H7 (cell line): ENCODE results near the gene GNG12. TPM values are rescaled to one million over a fixed set of nuclear protein-coding genes. Genes with fewer than 3 reads are reported as not detected.

Experiments
- DNase-seq: peaks from one replicate; pipeline ENCODE4 v3.0.0; 2012
- H3K27me3 ChIP-seq: 2 replicates; pipeline ENCODE4 v1.6.0; 2011; ENCODE audit warnings: mild to moderate bottlenecking, low read length; ENCODE audit not compliant: control insufficient read depth, insufficient read depth
- H3K36me3 ChIP-seq: replicated peaks from 2 replicates; pipeline ENCODE4 v1.5.1; 2011; ENCODE audit warnings: low read length; ENCODE audit not compliant: control insufficient read depth, insufficient read depth
- H3K4me3 ChIP-seq: 2 replicates; pipeline ENCODE4 v1.5.1; 2011; ENCODE audit warnings: low read depth, mild to moderate bottlenecking, control low read depth, low read length, moderate library complexity; ENCODE audit not compliant: insufficient read depth
- total RNA-seq: library from RNA; depleted of rRNA; stranded (reverse); fragments of >200 nt; shearing (Covaris generic); gene quantifications from 2 replicates; pipeline ENCODE4 v1.2.3, GENCODE V29; 2014; rRNA removed

GNG12 gene
- 42.8 and 48.1 TPM in 2 replicates for total RNA-seq

DNA sequence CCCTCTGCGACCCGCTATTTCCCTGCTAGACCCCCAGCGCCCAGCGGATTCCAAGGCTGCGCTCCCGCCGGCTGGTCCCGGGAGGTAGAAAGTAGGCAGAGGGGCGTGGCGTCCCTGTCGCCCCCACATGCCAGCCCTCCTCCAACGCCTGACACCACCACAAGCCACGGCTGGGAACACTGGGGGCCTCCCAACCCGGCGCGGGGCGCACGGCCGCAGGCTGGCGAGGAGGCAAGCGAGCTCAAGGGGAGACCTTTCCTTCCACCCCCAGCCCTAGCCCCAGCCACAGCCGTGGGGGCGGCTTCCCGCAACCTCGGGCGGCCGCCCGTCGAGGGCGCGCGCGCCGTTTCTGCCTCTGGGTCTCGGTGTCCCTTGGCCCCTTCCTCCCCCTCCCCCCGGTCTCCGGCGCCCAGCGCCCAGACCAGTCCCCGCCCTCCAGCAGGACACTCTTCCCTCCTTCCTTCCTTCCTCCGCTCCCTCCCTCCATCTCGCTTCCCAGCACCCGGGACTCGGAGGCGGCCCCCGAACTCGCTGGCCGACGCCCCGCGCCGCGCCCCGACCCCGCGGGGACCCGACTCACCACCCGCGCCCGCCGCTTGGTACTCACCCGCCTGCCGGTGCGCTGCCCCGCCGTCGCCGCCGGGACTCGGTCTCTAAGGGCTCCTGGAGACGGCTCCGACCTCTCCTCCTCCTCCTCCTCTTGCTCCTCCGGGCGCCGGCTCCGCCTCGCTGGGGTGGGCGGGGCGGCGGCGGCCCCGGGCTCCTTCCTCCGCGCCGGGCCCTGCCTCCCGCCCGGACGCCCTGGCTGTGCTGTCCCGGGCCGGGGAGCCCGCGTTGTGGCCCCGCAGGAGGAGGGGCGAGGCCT lies at the start of gene GNG12:
Gene GNG12, minus strand, starts transcription at position 731 of the 865 bp plus-strand sequence. CDS start 125,781 bp downstream, outside the sequence.
- DNase-seq: peak; percentile 95
- H3K4me3 ChIP-seq: peak within 1 kb of the TSS; percentile 94
- H3K36me3 ChIP-seq: no peaks in the 10 kb centered on the region
- peaks cover 7% of the 10 kb centered on the region for H3K27me3 ChIP-seq

DNA sequence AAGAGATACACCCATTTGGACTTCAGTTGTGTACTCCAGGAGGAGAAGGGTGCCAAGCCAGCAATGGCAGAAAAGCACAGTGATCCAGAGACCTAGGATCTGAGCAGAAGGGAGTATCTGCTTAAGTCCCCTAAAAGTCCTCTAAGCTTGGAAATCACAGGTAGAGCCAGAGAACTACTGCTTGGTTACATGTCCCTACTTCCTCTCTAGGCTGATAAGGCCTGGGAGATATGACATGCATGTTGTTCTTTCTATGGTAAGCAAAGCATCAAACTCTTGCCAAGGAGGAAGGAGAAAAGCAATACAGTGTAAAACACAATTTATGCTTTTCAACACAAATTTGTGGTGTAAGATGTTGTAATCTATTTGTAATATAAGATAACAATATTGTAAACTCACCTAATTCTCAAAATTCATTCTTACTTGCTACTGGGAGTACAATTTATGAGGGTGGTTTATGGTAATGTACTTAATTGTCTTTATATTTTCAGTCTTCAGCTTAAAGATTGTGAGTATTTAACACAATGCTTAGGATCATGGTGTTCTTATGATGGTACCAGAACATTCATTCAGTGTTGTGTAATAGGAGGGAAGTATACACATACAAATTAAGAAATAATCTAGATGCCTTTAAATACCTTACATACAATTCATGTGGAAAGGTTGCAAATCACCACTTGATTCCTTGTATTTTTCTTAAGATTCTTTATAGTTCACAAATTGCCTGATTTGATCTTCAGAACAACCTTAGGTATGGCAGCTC lies 49.1 kb upstream of the GNG12 start:
- DNase-seq: no peak

DNA sequence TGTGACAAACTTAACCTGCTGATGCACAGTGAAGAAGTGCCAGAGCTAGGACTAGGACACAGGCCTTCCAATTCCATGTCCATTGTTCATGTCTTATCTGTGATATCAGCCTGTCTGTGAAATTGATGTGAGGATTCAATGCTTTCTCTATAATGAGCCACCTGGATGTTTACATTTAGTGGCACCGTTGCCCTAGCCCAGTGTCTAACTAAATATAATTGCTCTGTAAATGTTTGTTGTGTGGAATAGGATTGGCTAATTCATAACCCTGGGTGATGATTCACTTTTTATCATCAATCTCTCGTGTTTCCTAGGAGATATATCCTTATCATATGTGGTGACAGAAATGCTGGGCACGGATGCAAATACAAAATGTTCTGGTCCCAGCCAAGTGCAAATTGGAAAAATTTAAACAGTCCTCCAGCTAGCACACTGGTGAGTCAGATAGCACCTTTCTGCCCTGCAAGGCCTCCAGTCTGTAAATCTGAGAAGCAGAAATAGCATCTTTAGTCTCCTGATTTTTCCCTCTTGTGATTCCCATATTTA lies 46.9 kb upstream of the GNG12 start:
- Histone ChIP-seq H3K36me3 (no peaks in the 10 kb centered on the region), H3K27me3 (no peaks in the 10 kb centered on the region), H3K4me3 (no peak overlapping the region)
- DNase-seq: no peak

More for the DNA sequence above, 49.1 kb upstream of the GNG12 start:
- Histone ChIP-seq H3K4me3 (no peak overlapping the region), H3K27me3 (no peaks in the 10 kb centered on the region), H3K36me3 (no peaks in the 10 kb centered on the region)

DNA sequence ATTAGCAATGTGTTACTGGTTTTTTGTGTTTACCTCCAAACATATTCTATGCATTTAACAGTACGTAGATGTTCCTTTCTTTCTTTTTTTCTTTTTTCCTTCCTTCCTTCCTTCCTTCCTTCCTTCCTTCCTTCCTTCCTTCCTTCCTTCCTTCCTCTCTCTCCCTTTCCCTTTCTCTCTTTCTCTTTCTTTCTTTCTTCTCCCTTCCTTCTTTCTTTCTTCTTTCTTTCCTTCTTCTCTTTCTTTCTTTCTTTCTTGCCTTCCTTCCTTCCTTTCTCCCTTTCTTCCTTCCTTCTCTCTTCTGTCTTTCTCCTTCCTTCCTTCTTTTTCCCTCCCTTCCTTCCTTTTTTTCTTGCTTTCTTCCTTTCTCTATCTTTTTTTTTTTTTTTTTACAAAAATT lies 46.2 kb upstream of the GNG12 start:
- no peaks in the 10 kb centered on the region for H3K27me3 ChIP-seq
- no peak overlapping the region for H3K4me3 ChIP-seq
- no peak for DNase-seq

DNA sequence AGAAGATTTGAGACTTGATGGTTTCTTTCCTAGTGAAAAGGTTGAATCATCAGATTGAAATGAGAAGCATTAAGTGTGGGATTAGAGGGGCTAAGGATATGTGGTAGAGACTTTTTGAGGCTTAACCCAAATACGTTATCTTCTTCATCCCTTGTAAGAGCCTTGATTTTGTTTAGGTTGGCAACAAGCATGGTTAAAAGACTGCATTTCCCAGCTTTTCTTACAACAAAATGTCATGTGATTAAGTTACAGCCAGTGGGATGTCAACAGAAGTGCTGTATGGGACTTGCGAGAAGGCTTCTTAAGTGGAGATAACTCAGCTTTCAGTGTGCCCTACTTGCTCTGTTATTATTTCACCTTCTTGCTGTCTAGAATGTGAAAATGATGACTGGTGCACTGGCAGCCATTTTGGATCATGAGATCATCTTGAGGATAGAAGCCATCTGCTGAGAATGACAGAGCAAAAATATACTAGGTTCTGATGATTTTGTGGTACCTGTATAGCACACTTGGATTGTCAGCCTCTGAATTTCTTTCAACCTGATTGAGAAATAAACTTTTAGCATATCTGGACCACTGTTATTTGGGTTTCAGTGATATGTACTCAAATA lies 41.3 kb upstream of the GNG12 start:
- H3K36me3 ChIP-seq: no peaks in the 10 kb centered on the region
- H3K27me3 ChIP-seq: no peaks in the 10 kb centered on the region
- no peak for DNase-seq
- H3K4me3 ChIP-seq: no peak overlapping the region

More for the DNA sequence above, 46.2 kb upstream of the GNG12 start:
- H3K36me3 ChIP-seq: no peaks in the 10 kb centered on the region

DNA sequence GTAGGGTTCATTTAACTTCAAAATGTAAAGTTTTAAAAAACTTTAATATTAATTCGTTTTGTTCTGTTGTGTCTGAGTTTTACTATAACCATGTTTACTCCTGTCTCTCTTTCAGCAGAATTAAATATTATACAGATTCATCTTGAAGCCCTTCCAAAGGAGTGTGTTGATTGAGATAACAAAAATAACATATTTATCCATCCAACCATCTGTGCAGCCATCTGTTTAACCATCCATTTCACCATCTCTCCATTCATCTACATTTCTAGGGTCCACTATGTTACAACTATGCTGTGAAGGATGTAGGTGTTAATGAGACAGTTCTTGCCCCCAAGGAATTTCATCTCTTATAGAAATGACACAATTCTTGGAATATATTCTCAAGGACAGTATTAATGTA lies 36.0 kb upstream of the GNG12 start:
- H3K27me3 ChIP-seq: no peaks in the 10 kb centered on the region
- no peak overlapping the region for H3K4me3 ChIP-seq
- DNase-seq: no peak
- H3K36me3 ChIP-seq: no peaks in the 10 kb centered on the region

DNA sequence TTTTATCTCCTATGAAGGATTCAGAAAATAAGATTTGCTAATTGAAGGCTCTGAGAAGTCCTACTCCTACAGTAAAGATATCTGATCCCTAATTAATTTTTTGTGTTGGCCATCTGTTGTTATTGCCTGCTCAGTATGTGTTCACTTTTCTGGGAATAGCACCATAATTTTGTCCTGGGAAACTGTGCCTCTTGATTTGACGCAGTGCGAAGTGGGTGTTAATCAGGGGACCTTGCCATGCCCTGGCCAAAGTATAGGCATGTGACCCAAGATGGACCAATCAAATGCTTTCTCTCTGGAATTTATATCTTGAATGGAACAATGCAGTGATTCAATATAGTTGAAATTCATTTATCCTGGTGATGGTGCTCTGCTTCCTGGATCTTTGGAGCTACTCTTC lies 30.4 kb upstream of the GNG12 start:
- H3K27me3 ChIP-seq: no peaks in the 10 kb centered on the region
- no peak overlapping the region for H3K4me3 ChIP-seq
- no peak for DNase-seq
- H3K36me3 ChIP-seq: no peaks in the 10 kb centered on the region

DNA sequence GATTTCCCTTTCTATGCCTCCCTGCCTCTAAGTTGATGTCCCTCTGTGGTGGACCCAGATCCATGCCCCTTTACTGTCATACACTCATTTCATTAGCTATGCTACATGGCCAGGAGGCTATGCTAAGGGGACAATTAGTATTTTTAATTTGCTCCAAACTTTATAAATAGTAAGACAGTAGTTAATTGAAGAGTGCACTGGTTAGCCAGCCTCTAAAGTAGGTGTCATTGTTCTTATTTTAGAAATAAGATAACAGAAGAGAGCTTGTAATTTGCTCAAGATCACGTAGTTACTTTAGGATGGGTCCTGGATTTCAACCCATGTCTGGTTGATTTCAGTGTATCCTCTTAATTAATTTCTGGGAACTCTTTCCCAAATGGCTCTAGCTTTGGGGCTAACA lies 29.4 kb upstream of the GNG12 start:
- no peak overlapping the region for H3K4me3 ChIP-seq
- H3K27me3 ChIP-seq: no peaks in the 10 kb centered on the region
- no peaks in the 10 kb centered on the region for H3K36me3 ChIP-seq
- DNase-seq: no peak

DNA sequence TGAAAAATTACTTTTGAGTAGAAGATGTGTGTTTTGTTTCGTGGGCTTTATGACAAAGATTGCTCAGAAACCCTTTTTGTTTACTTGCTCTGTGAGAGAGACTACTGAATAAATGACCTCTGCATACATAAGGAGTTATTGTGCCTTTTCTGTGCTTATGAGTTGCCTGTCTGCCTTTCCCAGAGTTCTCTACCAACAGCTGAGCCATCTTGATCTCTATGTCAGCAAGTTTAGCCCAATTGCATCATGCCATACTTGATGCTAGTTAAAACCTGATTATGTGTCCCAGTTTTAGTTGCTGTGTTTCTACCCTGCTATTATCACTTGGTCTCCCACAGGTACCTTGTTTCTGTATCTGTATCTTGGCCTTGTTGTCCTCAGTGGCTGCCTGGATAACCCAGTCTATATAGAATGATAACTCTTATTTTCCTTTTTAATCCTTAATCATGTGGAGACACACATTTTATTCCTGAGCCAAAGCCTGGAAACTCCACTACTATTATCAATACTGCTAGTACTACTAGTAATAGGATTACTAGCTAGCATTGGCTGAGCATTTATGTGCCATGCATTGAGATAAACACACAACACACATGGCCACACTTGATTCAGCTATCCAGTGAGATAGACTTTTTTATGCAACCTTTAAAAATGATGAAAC lies 28.7 kb upstream of the GNG12 start:
- Histone ChIP-seq H3K36me3 (no peaks in the 10 kb centered on the region), H3K4me3 (no peak overlapping the region), H3K27me3 (no peaks in the 10 kb centered on the region)
- DNase-seq: no peak

DNA sequence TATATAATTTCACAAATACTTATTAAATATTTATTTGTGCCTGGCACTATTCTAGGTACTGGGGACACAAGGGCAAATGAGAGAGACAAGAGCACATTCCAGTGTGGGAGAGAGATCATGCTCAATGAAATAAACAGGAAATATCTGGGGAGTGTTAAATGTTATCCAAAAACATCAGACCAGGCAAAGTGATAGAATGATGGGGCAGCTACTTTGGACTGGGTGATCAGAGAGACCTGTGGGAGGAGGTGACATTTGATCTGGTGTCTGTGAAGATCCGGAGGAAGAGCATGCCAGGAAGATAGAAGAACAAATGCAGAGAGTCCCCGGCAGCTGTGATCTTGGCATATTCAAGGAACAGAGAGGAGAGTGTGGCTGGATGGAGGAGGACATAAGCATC lies 27.5 kb upstream of the GNG12 start:
- Histone ChIP-seq H3K4me3 (no peak overlapping the region), H3K36me3 (no peaks in the 10 kb centered on the region), H3K27me3 (no peaks in the 10 kb centered on the region)
- DNase-seq: no peak

DNA sequence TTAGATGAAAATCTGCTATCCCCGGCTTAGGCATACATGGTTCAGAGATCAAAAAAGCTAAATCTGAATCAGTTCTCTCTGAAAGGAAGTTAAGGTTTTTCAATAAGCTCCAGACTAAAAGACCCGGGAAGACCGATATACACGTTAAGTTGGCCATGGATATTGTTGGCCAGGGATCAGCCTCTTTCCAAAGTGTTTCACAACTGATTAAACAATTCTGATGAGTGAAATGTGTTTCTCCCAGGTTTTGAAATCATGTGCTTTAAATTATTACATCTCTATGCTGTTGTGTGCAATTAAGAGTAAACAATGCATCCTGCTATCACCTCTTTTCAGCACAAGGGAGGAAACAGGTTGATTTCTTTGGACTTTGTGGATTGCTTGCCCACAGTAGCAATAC lies 23.7 kb upstream of the GNG12 start:
- DNase-seq: no peak
- no peaks in the 10 kb centered on the region for H3K27me3 ChIP-seq

DNA sequence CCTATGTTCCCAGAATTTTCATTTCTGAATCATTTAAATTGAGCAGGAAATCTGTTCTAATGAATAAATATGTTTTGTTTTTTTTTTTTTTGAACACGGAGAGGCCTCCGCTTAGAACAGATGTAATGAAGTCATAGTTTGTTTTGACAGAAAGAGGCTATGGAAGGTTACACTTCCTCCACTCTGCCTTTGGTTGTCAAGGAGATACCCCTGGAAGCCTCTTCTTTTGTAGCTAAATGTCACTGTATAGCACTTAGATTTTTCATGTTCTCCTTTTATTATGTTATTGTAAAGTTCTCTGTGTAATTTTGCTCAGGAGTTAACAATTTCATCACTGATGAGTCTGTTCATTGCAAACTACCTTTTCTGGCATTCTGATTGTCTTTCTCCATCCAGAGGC lies 22.7 kb upstream of the GNG12 start:
- Histone ChIP-seq H3K36me3 (no peaks in the 10 kb centered on the region), H3K4me3 (no peak overlapping the region)
- DNase-seq: no peak

More for the DNA sequence above, 23.7 kb upstream of the GNG12 start:
- Histone ChIP-seq H3K36me3 (no peaks in the 10 kb centered on the region), H3K4me3 (no peak overlapping the region)

DNA sequence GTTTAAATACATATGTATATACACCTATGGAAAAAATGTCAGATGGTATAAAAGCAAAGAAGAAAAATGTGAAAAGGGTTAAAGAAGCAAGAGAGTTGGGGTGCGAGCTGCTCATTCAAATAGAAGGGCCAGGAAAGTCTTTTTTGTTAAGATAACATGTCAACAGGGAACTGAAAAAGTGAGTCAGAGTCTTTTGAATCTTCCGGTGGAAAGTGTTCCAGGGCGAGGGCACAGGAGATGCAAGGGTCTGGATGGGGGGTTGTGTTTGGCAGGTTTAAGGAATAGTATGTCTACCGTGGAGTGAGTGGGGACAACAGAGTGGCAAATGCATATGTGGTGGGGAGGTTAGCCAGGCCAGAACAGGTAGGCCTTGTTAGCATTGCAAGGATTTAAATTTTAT lies 22.2 kb upstream of the GNG12 start:
- no peak overlapping the region for H3K4me3 ChIP-seq
- H3K27me3 ChIP-seq: no peaks in the 10 kb centered on the region
- H3K36me3 ChIP-seq: no peaks in the 10 kb centered on the region
- DNase-seq: no peak

More for the DNA sequence above, 22.7 kb upstream of the GNG12 start:
- no peaks in the 10 kb centered on the region for H3K27me3 ChIP-seq

DNA sequence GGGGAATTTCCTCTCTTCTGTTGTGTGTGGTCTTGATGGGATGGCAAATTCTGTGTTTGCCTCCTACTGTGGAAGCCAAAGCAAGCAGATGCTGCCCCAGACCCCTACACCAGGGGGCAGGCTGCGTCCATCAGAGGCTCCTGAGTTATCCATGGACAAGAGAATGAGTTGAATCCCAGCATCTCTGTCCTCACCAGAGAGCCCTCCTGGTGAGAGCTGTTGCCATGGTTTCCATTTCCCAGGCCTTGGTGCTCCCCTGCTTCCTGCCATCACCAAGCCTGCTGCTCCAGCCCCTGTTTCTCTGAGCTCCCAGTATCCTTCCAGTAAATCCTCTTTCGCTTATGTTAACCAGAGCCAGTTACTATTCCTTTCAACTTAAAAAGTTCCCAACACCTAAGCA lies 20.4 kb upstream of the GNG12 start:
- Histone ChIP-seq H3K4me3 (no peak overlapping the region), H3K27me3 (no peaks in the 10 kb centered on the region), H3K36me3 (no peaks in the 10 kb centered on the region)
- peak; percentile 78 for DNase-seq
